ENCODE results near the gene SPTBN5. TPM values are rescaled to one million over a fixed set of nuclear protein-coding genes. Genes with fewer than 3 reads are reported as not detected.

The SPTBN5 gene
- total RNA-seq, result 0.28 and 0.38 TPM in 2 replicates

GRCh38 chr15:41893422-41894250, at the start of gene SPTBN5:
Gene SPTBN5, minus strand, starts transcription at chr15:41894053. Its CDS starts 556 bp downstream, at chr15:41893497.

GRCh38 chr15:41838400-41838897, 55.4 kb downstream of the SPTBN5 start, which contains the start of gene PLA2G4B:
Gene PLA2G4B, plus strand, starts transcription at chr15:41838847. Its CDS starts 67 bp downstream, at chr15:41838914.

GRCh38 chr15:41827880-41828806, 65.7 kb downstream of the SPTBN5 start, which contains the start of gene JMJD7:
Gene JMJD7, plus strand, starts transcription at chr15:41828092. Its CDS starts 33 bp downstream, at chr15:41828125.

Other genes starting within 250 kb of the SPTBN5 start
- 31.2 and 48.2 TPM in 2 replicates for gene MGA, start 233.6 kb downstream of the SPTBN5 start, total RNA-seq
- 14.1 and 16.1 TPM in 2 replicates for gene MAPKBP1, start 119.6 kb downstream of the SPTBN5 start, total RNA-seq
- 3.4 and 3.5 TPM in 2 replicates for gene JMJD7, start 66.0 kb downstream of the SPTBN5 start, total RNA-seq
- 0.38 and 0.85 TPM in 2 replicates for gene PLA2G4B, start 55.2 kb downstream of the SPTBN5 start, total RNA-seq
- gene EHD4, start 78.5 kb upstream of the SPTBN5 start, total RNA-seq, result 11.6 and 22.8 TPM in 2 replicates
- gene PLA2G4E, start 127.0 kb upstream of the SPTBN5 start, total RNA-seq, result not detected in 2 replicates
- under 0.01 TPM in 1 of 2 replicates, not detected in the other for gene PLA2G4D, start 200.5 kb upstream of the SPTBN5 start, total RNA-seq